Smooth muscle cell (in vitro differentiated cells): Measurements from ENCODE around the gene MYO1G. TPM values are rescaled to one million over a fixed set of nuclear protein-coding genes. Genes with fewer than 3 reads are reported as not detected.

ENCODE experiments used
- DNase-seq: peaks from one replicate; lab custom pipeline; 2025; ENCODE audit not compliant: unreplicated experiment; lab: John Stamatoyannopoulos, UW
- H2AFZ ChIP-seq: fragments of 200-600 bp; sonication (generic); 2 replicates; pipeline ENCODE4 v1.6.0; 2016; ENCODE audit warnings: antibody characterized with exemption, low read depth, mild to moderate bottlenecking
- H3F3A ChIP-seq: fragments of 200-600 bp; sonication (generic); 2 replicates; pipeline ENCODE4 v1.6.0; 2017; ENCODE audit warnings: antibody characterized with exemption, low read depth
- H3K27ac ChIP-seq: fragments of 200-600 bp; sonication (generic); 2 replicates; pipeline ENCODE4 v1.5.1; 2016; ENCODE audit warnings: low read depth, mild to moderate bottlenecking
- H3K27me3 ChIP-seq: fragments of 200-600 bp; sonication (generic); 2 replicates; pipeline ENCODE4 v1.6.1; 2016; ENCODE audit warnings: low read depth, mild to moderate bottlenecking
- H3K36me3 ChIP-seq: fragments of 200-600 bp; sonication (generic); 2 replicates; pipeline ENCODE4 v1.5.1; 2016; ENCODE audit warnings: low read depth
- H3K4me1 ChIP-seq: fragments of 200-600 bp; sonication (generic); 2 replicates; pipeline ENCODE4 v1.5.1; 2016; ENCODE audit warnings: low read depth
- H3K4me2 ChIP-seq: fragments of 200-600 bp; sonication (generic); 2 replicates; pipeline ENCODE4 v1.6.0; 2016; ENCODE audit warnings: mild to moderate bottlenecking
- H3K4me3 ChIP-seq: fragments of 200-600 bp; sonication (generic); 2 replicates; pipeline ENCODE4 v1.5.1; 2016; ENCODE audit warnings: mild to moderate bottlenecking
- H3K79me2 ChIP-seq: fragments of 200-600 bp; sonication (generic); 2 replicates; pipeline ENCODE4 v1.6.0; 2016; ENCODE audit warnings: low read depth, mild to moderate bottlenecking
- H3K9ac ChIP-seq: fragments of 200-600 bp; sonication (generic); 2 replicates; pipeline ENCODE4 v1.6.0; 2016; ENCODE audit warnings: low read depth
- H3K9me3 ChIP-seq: fragments of 200-600 bp; sonication (generic); replicated peaks from 2 replicates; pipeline ENCODE4 v1.5.1; 2016; ENCODE audit warnings: low read depth
- H4K20me1 ChIP-seq: fragments of 200-600 bp; sonication (generic); 2 replicates; pipeline ENCODE4 v1.6.0; 2016; ENCODE audit warnings: low read depth
- CTCF ChIP-seq: fragments of 200-600 bp; sonication (generic); IDR thresholded peaks from 2 replicates; pipeline ENCODE4 v1.5.1; 2017; ENCODE audit warnings: borderline replicate concordance, mild to moderate bottlenecking, antibody characterized with exemption; ENCODE audit not compliant: insufficient read depth, poor library complexity, severe bottlenecking
- WGBS: methylation state at CpG from one replicate; pipeline ENCODE4 v1.1.7; 2016; ENCODE audit warnings: low lambda C conversion rate; 5-methylcytosine and 5-hydroxymethylcytosine counted together
- polyA plus RNA-seq: library from polyadenylated mRNA; unstranded; fragments of >200 nt; fragmentation: Nextera tagmentation; extraction: Ambion mirVana; gene quantifications from 2 replicates; pipeline ENCODE4 v1.2.1, GENCODE V29; 2016
- total RNA-seq: library from RNA; depleted of rRNA; stranded (reverse); fragments of >200 nt; gene quantifications from 2 replicates; pipeline ENCODE4 v1.2.3, GENCODE V29; 2014

The MYO1G gene
- total and polyA plus RNA-seq, 2 experiments from 2014 or later, result 0.27 TPM; not detected in 1

- TF ChIP-seq CTCF, result no peak
- Histone ChIP-seq H3K9me3 (no peaks in the 10 kb centered on the region), H3K79me2 (no peaks in the 10 kb centered on the region), H2AFZ (no peak overlapping the region), H4K20me1 (no peaks in the 10 kb centered on the region), H3K4me2 (no peak overlapping the region), H3K9ac (no peak overlapping the region), H3K27ac (no peak overlapping the region), H3F3A (no peaks in the 10 kb centered on the region), H3K4me3 (no peak overlapping the region), H3K27me3 (peaks cover 16% of the 10 kb centered on the region), H3K4me1 (no peaks in the 10 kb centered on the region), H3K36me3 (no peaks in the 10 kb centered on the region)
- 95% methylated on average over 10 of the region's 10 CpGs for WGBS
- DNase-seq, result no peak
These were observed 22.6 kb downstream of the MYO1G start for GRCh38 chr7:44956157-44956766.

- no peak for DNase-seq
- no peaks in the 10 kb centered on the region for H3K36me3 ChIP-seq
- H3F3A ChIP-seq, result no peaks in the 10 kb centered on the region
- H3K4me3 ChIP-seq, result no peak overlapping the region
- H3K27me3 ChIP-seq, result peaks cover 22% of the 10 kb centered on the region
- WGBS, result 82% methylated on average over 2 of the region's 2 CpGs
- no peaks in the 10 kb centered on the region for H3K9me3 ChIP-seq
- TF ChIP-seq CTCF, result no peak
- H3K27ac ChIP-seq, result no peak overlapping the region
- H3K4me1 ChIP-seq, result no peaks in the 10 kb centered on the region
- H3K9ac ChIP-seq, result no peak overlapping the region
- no peak overlapping the region for H2AFZ ChIP-seq
- no peaks in the 10 kb centered on the region for H4K20me1 ChIP-seq
- H3K4me2 ChIP-seq, result no peak overlapping the region
- H3K79me2 ChIP-seq, result no peaks in the 10 kb centered on the region
These were observed 23.1 kb downstream of the MYO1G start for GRCh38 chr7:44955733-44956132.

- Histone ChIP-seq H3K4me1 (no peaks in the 10 kb centered on the region), H3K36me3 (no peaks in the 10 kb centered on the region), H3K9ac (no peak overlapping the region), H3K9me3 (no peaks in the 10 kb centered on the region), H3K4me2 (no peak overlapping the region), H3K27me3 (peaks cover 30% of the 10 kb centered on the region), H2AFZ (no peak overlapping the region), H3K27ac (no peak overlapping the region), H4K20me1 (no peaks in the 10 kb centered on the region), H3K4me3 (no peak overlapping the region), H3F3A (no peaks in the 10 kb centered on the region), H3K79me2 (no peaks in the 10 kb centered on the region)
- 86% methylated on average over 2 of the region's 2 CpGs for WGBS
- no peak for DNase-seq
- no peak for TF ChIP-seq CTCF
These were observed 25.7 kb downstream of the MYO1G start for GRCh38 chr7:44953156-44953555.

GRCh38 chr7:44949303-44949702, 29.5 kb downstream of the MYO1G start:
- peaks cover 42% of the 10 kb centered on the region for H3K27me3 ChIP-seq
- H3F3A ChIP-seq, result no peaks in the 10 kb centered on the region
- no peak for TF ChIP-seq CTCF
- no peak overlapping the region for H3K27ac ChIP-seq
- no peaks in the 10 kb centered on the region for H4K20me1 ChIP-seq
- no peaks in the 10 kb centered on the region for H3K4me1 ChIP-seq
- WGBS, result 84% methylated on average over 2 of the region's 2 CpGs
- H3K9ac ChIP-seq, result no peak overlapping the region
- no peak overlapping the region for H3K4me2 ChIP-seq
- H2AFZ ChIP-seq, result no peak overlapping the region
- no peaks in the 10 kb centered on the region for H3K36me3 ChIP-seq
- H3K9me3 ChIP-seq, result no peaks in the 10 kb centered on the region
- H3K4me3 ChIP-seq, result no peak overlapping the region
- no peaks in the 10 kb centered on the region for H3K79me2 ChIP-seq
- DNase-seq, result no peak
